A172 (cell line): ENCODE data around the gene CANT1. TPM values are rescaled to one million over a fixed set of nuclear protein-coding genes. Genes with fewer than 3 reads are reported as not detected.
"Not testable (repeated sequence)": the region's sequence is repeated elsewhere in the genome, so short reads cannot be mapped to it uniquely, and the experiment has no call there.

Source experiments
- DNase-seq: peaks from one replicate; pipeline ENCODE4 v3.0.0-alpha.2; 2015; ENCODE audit warnings: low spot score
- total RNA-seq: library from RNA; depleted of rRNA; stranded (reverse); fragments of >200 nt; shearing (Covaris generic); gene quantifications from 2 replicates; pipeline ENCODE4 v1.2.3, GENCODE V29; 2014

CANT1 gene
- total RNA-seq, 1 experiment from 2014 or later: 81.4 TPM

- no peak for DNase-seq
Measured at GRCh38 chr17:79043191-79043930, 33.8 kb upstream of the CANT1 start.

- DNase-seq: peak; percentile 80
Measured at GRCh38 chr17:79042421-79043190, 33.0 kb upstream of the CANT1 start.

GRCh38 chr17:79041723-79042420, 32.3 kb upstream of the CANT1 start:
- no peak for DNase-seq

GRCh38 chr17:79041041-79041570, 31.5 kb upstream of the CANT1 start:
- DNase-seq: no peak

- DNase-seq: no peak
Measured at GRCh38 chr17:79039886-79040285, 30.3 kb upstream of the CANT1 start.

- DNase-seq: no peak
Measured at GRCh38 chr17:79039171-79039570, 29.6 kb upstream of the CANT1 start.

- DNase-seq: peak; percentile 79
Measured at GRCh38 chr17:79038545-79039135, 29.1 kb upstream of the CANT1 start.

GRCh38 chr17:79036596-79036995, 27.0 kb upstream of the CANT1 start:
- peak; percentile 94 for DNase-seq

GRCh38 chr17:79036181-79036580, 26.6 kb upstream of the CANT1 start:
- DNase-seq: no peak

GRCh38 chr17:79035686-79036085, 26.1 kb upstream of the CANT1 start:
- DNase-seq: no peak

GRCh38 chr17:79034931-79035485, 25.4 kb upstream of the CANT1 start:
- no peak for DNase-seq

GRCh38 chr17:79033741-79034501, 24.4 kb upstream of the CANT1 start:
- peak; percentile 60 for DNase-seq

GRCh38 chr17:79033046-79033616, 23.6 kb upstream of the CANT1 start:
- DNase-seq: no peak

GRCh38 chr17:79031996-79032875, 22.7 kb upstream of the CANT1 start:
- DNase-seq: no peak

- DNase-seq: not testable (repeated sequence)
Measured at GRCh38 chr17:79030636-79031035, 21.1 kb upstream of the CANT1 start.

GRCh38 chr17:79029327-79030009, 19.9 kb upstream of the CANT1 start:
- no peak for DNase-seq

- no peak for DNase-seq
Measured at GRCh38 chr17:79028496-79029326, 19.1 kb upstream of the CANT1 start.

- peak; percentile 81 for DNase-seq
Measured at GRCh38 chr17:79027925-79028491, 18.4 kb upstream of the CANT1 start.
